T-helper 2 cell treated with Interferon-gamma antibody and Interleukin-4, amounts not matched to agents 100 ng/mL and 5 ng/mL, for 36 hours (primary cell): ENCODE measurements around the gene NOP53. TPM values are rescaled to one million over a fixed set of nuclear protein-coding genes. Genes with fewer than 3 reads are reported as not detected.
"Not testable (repeated sequence)": the region's sequence is repeated elsewhere in the genome, so short reads cannot be mapped to it uniquely, and the experiment has no call there.

Source experiments
- intact Hi-C: fragments of 100-400 bp; cut with micrococcal nuclease; formaldehyde crosslinking; loops from one replicate; pipeline ENCODE4 v1.15.1; 2023
- total RNA-seq: library from RNA; stranded (reverse); gene quantifications from 2 replicates; pipeline ENCODE4 v1.2.3, GENCODE V29; 2022

The NOP53 gene
- 286 and 295 TPM in 2 replicates for total RNA-seq

GRCh38 chr19:47745010-47745901, at the start of gene NOP53:
Gene NOP53 (plus strand): TSS chr19:47745546. CDS start chr19:47745560, 14 bp downstream.
- intact Hi-C loops: loop anchor here (2.0 kb wide), 1 partner anchor 34 kb away; the partner anchor contains the start of gene SELENOW

GRCh38 chr19:47696635-47697034, 48.7 kb upstream of the NOP53 start:
- intact Hi-C loops: loop anchor here (5.0 kb wide), 1 partner anchor 179 kb away; the partner anchor contains the start of gene NAPA

GRCh38 chr19:47697863-47698609, 47.3 kb upstream of the NOP53 start:
- intact Hi-C loops: loop anchor here (1.0 to 5.0 kb wide), 4 partner anchors 181 to 269 kb away; partner anchors contain the start of genes KPTN and NAPA

- intact Hi-C loops: loop anchor here (1.0 to 5.0 kb wide), 4 partner anchors 181 to 270 kb away; partner anchors contain the start of genes KPTN and NAPA
Measured at GRCh38 chr19:47698631-47699359, 46.6 kb upstream of the NOP53 start.

GRCh38 chr19:47699360-47699917, 45.9 kb upstream of the NOP53 start:
- intact Hi-C loops: loop anchor here (2.0 to 5.0 kb wide), 2 partner anchors 182 to 271 kb away; partner anchors contain the start of gene NAPA

GRCh38 chr19:47700934-47701716, 44.2 kb upstream of the NOP53 start:
- intact Hi-C loops: no loop called here

- intact Hi-C loops: no loop called here
Measured at GRCh38 chr19:47701717-47702552, 43.4 kb upstream of the NOP53 start.

- intact Hi-C loops: no loop called here
Measured at GRCh38 chr19:47702671-47703070, 42.7 kb upstream of the NOP53 start.

GRCh38 chr19:47703301-47703700, 42.0 kb upstream of the NOP53 start:
- intact Hi-C loops: no loop called here

- intact Hi-C loops: no loop called here
Measured at GRCh38 chr19:47704024-47704423, 41.3 kb upstream of the NOP53 start.

- intact Hi-C loops: no loop called here
Measured at GRCh38 chr19:47704656-47705055, 40.7 kb upstream of the NOP53 start.

GRCh38 chr19:47707135-47707925, 38.0 kb upstream of the NOP53 start:
- intact Hi-C loops: loop anchor here (1.0 kb wide), 1 partner anchor 271 kb away; no protein-coding TSS in a partner anchor

GRCh38 chr19:47711652-47712242, 33.6 kb upstream of the NOP53 start:
- intact Hi-C loops: no loop called here

GRCh38 chr19:47713046-47714021, 32.0 kb upstream of the NOP53 start, which contains the start of gene EHD2:
Gene EHD2 (plus strand): TSS chr19:47713422. CDS start chr19:47716613, 3,191 bp downstream.
- intact Hi-C loops: loop anchor here (1.0 kb wide), 1 partner anchor 30 kb away; no protein-coding TSS in a partner anchor

- intact Hi-C loops: no loop called here
Measured at GRCh38 chr19:47714339-47714738, 31.0 kb upstream of the NOP53 start.

- intact Hi-C loops: not testable (repeated sequence)
Measured at GRCh38 chr19:47714855-47715254, 30.5 kb upstream of the NOP53 start.
